MG63 (cell line): ENCODE data around the gene LUZP4. TPM values are rescaled to one million over a fixed set of nuclear protein-coding genes. Genes with fewer than 3 reads are reported as not detected.

ENCODE experiments used
- DNase-seq: peaks from one replicate; pipeline ENCODE4 v3.0.0-alpha.2; 2020
- H3K27me3 ChIP-seq: fragments of 250-450 bp; sonication (Bioruptor Pico); 2 replicates; pipeline ENCODE4 v1.5.1; 2020; ENCODE audit warnings: mild to moderate bottlenecking, moderate library complexity
- H3K36me3 ChIP-seq: fragments of 250-450 bp; sonication (Bioruptor Pico); 2 replicates; pipeline ENCODE4 v1.5.1; 2020; ENCODE audit warnings: mild to moderate bottlenecking, moderate library complexity
- H3K4me3 ChIP-seq: fragments of 250-450 bp; sonication (Bioruptor Pico); 2 replicates; pipeline ENCODE4 v1.5.1; 2020; ENCODE audit warnings: mild to moderate bottlenecking, moderate library complexity
- H3K9me3 ChIP-seq: fragments of 250-450 bp; sonication (Bioruptor Pico); 2 replicates; pipeline ENCODE4 v1.5.1; 2020; ENCODE audit warnings: mild to moderate bottlenecking, moderate library complexity
- total RNA-seq: library from RNA; depleted of rRNA; stranded (reverse); fragments of >200 nt; shearing (Covaris generic); gene quantifications from 2 replicates; pipeline ENCODE4 v1.2.3, GENCODE V29; 2014; ENCODE audit warnings: low replicate concordance; rRNA removed

Gene LUZP4, protein sequence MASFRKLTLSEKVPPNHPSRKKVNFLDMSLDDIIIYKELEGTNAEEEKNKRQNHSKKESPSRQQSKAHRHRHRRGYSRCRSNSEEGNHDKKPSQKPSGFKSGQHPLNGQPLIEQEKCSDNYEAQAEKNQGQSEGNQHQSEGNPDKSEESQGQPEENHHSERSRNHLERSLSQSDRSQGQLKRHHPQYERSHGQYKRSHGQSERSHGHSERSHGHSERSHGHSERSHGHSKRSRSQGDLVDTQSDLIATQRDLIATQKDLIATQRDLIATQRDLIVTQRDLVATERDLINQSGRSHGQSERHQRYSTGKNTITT
- not detected in 2 replicates for total RNA-seq

DNA sequence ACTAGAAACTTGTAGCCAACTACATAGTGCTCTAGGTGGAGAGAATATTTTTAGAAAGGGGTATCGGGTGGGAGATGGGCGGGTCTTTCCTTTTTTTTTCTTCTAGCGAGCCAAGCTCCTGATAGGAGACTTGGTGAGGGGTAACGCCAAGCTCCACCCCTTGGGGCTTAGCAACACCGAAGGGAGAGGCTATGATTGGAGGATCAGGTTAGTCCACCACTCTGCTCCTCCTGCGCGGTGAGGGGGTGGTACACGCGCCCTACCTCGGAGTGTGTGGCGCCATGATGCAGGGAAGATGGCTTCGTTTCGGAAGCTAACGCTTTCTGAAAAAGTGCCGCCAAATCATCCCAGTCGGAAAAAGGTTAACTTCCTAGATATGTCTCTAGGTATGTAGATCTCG lies at the start of gene LUZP4:
LUZP4 (plus strand) TSS at position 251 of the 400 bp plus-strand sequence; CDS start at position 296, 45 bp downstream.
- Histone ChIP-seq H3K27me3 (no peaks in the 10 kb centered on the region), H3K4me3 (no peak within 1 kb of the TSS), H3K9me3 (no peaks in the 10 kb centered on the region), H3K36me3 (no peaks in the 10 kb centered on the region)
- no peak for DNase-seq

DNA sequence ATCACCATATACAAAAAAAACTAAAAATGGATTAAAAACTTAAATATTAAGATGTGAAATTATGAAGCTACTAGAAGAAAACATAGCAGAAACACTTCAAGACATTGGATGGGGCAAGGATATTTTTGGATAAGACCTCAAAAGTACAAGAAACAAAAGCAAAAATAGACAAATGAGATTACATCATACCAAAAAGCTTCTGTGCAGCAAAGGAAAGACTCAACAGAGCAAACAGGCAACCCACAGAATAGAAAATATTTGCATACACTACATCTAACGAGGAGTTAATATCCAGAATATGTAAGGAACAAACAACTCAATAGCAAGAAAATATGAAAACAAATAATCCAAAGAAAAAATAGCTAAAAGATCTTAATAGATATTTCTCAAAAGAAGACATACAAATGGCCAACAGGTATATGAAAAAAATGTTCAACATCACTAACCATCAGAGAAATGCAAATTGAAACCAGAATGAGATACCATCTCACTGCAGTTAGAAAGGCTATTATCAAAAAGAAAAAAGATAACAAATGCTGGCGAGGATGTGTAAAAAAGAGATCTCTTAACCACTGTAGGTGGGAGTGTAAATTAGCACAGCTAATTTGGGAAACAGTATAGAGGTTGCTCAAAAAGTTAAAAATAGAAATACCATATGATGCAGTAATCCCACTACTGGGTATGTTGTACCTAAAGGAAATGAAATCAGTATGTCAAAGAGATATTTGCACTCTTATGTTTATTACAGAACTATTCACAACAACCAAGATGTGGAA lies 37.9 kb upstream of the LUZP4 start:
- Histone ChIP-seq H3K4me3 (no peak overlapping the region), H3K36me3 (no peaks in the 10 kb centered on the region), H3K27me3 (no peaks in the 10 kb centered on the region), H3K9me3 (no peaks in the 10 kb centered on the region)
- no peak for DNase-seq

DNA sequence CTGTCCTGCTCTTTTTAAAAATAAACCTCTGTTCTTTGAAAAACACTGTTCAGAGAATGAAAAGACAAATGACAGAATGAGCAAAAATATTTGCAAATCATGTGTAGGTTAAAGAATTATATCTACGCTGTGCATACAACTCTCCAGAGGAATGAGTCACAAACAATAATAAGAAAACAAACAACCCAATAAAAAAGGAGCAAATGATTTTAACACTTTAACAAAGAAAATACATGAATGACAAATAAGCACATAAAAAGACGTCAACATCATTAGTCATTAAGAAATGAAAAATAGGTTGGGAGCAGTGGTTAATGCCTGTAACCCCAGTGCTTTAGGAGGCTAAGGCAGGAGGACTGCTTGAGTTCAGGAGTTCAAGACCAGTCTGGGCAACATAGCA lies 34.5 kb upstream of the LUZP4 start:
- no peaks in the 10 kb centered on the region for H3K9me3 ChIP-seq
- H3K4me3 ChIP-seq = no peak overlapping the region
- no peak for DNase-seq
- no peaks in the 10 kb centered on the region for H3K27me3 ChIP-seq
- H3K36me3 ChIP-seq = no peaks in the 10 kb centered on the region

DNA sequence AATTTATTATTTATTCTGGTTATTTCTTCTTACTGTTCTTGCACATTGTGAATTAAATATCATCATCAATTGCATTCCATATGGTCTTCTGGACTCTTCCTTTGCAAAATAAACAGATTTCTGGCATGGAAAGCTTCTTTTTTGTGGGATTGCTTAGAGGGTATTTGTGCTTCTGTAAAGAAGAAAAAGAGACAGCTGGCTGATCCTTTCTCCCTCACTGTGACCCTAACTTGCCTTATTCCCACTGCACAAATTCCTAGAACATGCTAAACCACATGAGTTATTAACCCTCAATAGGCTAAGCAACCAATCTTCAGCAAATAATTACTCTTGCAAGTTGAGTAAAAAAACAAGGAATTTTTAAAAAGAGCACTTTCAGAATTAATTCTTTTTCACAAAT lies 31.8 kb upstream of the LUZP4 start:
- H3K27me3 ChIP-seq = no peaks in the 10 kb centered on the region
- no peak for DNase-seq
- no peaks in the 10 kb centered on the region for H3K36me3 ChIP-seq
- no peak overlapping the region for H3K4me3 ChIP-seq
- H3K9me3 ChIP-seq = no peaks in the 10 kb centered on the region

DNA sequence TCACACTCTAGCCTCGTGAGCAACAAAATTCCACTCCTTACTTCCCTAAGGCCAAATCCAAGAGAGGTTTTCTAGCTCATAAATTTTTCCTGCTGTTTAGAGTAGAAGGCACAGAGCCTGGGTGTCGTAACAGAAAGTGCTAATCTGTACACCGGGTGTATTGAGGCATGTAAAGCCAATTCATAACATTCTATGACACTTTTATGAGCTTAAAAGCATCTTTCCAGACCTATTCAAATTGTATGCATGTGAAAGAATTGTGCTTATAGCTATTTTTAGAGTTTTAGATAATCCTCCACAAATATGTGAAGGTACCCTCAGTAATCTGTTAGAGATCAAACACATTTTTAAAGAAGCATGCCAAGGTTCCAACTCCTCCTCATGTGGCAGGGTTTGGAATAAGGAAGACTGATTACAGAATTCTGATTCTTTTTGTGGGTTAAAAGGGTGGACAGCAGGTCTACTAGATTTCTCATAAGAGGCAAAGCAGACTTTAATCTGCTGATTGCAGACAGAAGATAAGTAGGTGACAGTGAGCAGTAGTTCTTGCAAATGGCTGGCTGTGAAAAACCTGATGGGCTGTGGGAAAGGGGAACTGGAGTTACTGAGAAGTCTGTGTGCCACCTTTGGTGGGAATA lies 30.2 kb upstream of the LUZP4 start:
- Histone ChIP-seq H3K4me3 (no peak overlapping the region), H3K36me3 (no peaks in the 10 kb centered on the region), H3K9me3 (no peaks in the 10 kb centered on the region), H3K27me3 (no peaks in the 10 kb centered on the region)
- no peak for DNase-seq

DNA sequence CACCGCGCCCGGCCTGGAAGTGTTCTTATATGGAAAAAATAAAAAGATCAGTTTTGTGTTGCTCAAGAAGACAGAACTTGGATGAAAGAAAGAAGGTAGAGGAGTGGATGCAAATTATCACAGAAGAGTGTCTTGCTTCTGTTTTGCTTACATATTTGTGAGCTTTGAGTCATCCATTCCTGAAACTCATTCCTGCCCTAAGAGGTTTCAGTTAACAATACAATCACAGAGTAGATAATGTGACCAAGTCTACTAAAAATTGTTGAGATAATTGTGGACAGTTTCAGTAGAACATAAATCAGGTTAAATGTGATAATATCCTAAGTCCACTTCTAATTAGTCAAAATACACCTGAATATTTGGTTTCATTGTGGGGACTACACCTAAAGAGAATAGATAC lies 29.2 kb upstream of the LUZP4 start:
- no peaks in the 10 kb centered on the region for H3K27me3 ChIP-seq
- no peak overlapping the region for H3K4me3 ChIP-seq
- no peaks in the 10 kb centered on the region for H3K36me3 ChIP-seq
- H3K9me3 ChIP-seq = no peaks in the 10 kb centered on the region
- DNase-seq = no peak

DNA sequence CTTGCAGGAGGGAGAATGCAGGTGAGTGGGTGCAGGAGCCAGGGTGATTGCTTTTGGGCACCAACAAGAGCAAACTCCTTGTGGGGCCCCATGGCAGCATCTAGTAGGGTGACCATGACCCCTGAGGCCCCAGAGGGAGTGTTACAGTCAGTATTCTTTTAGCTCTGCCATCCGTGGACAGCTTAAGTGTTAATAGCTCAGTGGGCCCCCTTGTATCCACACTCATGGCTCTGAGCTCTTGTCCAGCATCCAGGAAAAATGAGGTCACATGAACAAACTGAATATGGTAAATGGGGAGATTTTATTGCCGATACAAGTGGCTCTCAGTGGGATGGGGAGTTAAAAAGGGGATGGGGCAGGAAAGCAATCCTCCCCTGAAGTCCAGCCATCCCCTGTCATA lies 28.4 kb upstream of the LUZP4 start:
- H3K36me3 ChIP-seq = no peaks in the 10 kb centered on the region
- DNase-seq = no peak
- H3K4me3 ChIP-seq = no peak overlapping the region
- no peaks in the 10 kb centered on the region for H3K27me3 ChIP-seq
- H3K9me3 ChIP-seq = no peaks in the 10 kb centered on the region

DNA sequence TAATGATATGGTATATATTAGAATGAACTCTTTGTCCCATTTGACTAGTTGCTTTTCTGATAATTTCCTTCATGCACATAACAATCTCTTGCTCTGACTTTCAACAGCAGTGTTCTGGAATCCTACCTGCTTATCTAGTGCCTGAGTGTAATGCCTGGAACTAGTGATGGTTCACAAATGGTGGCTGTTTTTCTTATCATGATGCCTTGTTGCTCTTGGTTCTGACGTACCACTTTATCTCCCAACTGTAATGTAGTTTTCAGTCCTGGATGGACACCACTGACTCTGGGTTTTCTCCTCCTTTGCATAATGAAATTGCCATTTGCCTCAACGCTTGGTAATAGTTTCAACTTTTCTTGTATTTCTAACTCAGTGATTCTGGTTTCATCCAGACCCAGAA lies 25.5 kb upstream of the LUZP4 start:
- H3K36me3 ChIP-seq = no peaks in the 10 kb centered on the region
- H3K4me3 ChIP-seq = no peak overlapping the region

DNA sequence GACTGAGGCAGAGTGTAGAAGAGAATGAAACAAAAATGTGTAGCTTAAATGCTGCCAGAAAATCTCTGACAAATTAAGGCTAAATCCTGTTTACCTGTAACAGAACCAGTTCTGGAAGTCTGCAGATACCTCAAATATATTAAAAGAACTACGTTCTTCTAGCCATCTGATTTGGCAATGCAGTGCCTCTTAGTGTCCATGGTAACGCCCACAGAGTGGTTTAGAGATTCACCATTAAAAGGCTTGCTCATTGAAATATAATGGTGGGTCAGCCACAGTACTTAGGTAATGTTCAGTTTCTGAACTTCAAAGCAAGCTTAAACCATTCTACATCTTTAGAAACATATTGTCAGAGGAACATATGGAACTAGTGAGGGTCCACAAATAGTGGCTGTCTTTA lies 23.2 kb upstream of the LUZP4 start:
- H3K36me3 ChIP-seq = no peaks in the 10 kb centered on the region
- no peaks in the 10 kb centered on the region for H3K9me3 ChIP-seq
- H3K4me3 ChIP-seq = no peak overlapping the region
- no peaks in the 10 kb centered on the region for H3K27me3 ChIP-seq
- no peak for DNase-seq

More for the DNA sequence above, 25.5 kb upstream of the LUZP4 start:
- Histone ChIP-seq H3K27me3 (no peaks in the 10 kb centered on the region), H3K9me3 (no peaks in the 10 kb centered on the region)
- DNase-seq = no peak

DNA sequence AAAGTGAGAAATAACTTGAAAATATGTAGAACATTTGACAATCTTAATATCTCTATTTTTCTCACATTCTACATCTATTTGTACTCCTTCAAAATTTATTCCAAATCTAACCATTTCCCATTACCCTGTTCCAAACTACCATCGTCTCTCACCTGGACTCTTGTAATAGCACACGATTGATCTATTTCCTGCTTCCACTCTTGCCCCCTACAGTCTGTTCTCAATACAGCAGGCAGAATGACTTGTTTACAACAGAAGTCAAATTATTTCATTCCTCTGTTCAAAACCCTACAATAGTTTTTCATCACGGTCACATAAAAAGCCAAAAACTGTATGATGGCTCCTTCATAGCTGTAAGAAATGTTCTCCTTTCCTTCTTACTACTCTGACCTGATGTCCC lies 21.1 kb upstream of the LUZP4 start:
- DNase-seq = no peak
- H3K9me3 ChIP-seq = no peaks in the 10 kb centered on the region

DNA sequence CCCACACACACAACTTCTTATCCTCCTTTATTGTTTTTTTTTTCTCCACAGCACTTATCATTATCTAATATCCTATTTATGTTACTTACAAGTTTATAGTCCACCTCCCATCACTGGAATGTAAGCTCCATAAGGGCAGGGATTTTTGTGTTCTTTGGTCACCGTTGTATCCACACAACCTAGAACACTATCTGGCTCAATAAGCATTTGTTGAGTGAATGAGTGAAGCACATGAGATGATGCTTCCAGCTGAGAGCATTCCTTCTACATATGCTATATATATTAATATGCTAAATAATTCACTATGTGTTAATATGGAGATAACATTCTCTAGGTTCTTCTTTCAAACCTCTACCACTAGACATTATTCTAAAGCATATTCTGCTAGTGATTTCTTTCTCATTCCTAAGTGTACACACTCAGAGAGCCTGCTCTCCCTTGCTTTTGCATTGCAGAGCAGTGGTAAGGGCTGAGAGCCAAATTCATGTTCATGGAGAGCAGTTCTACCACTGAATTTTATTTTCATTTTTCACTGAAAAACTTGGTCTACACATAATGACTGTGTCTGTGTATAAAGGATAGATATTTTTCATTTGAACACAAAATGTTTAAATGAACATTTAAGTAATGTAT lies 20.3 kb upstream of the LUZP4 start:
- H3K4me3 ChIP-seq = no peak overlapping the region
- no peaks in the 10 kb centered on the region for H3K27me3 ChIP-seq
- H3K9me3 ChIP-seq = no peaks in the 10 kb centered on the region
- no peaks in the 10 kb centered on the region for H3K36me3 ChIP-seq
- no peak for DNase-seq

More for the DNA sequence above, 21.1 kb upstream of the LUZP4 start:
- no peaks in the 10 kb centered on the region for H3K27me3 ChIP-seq
- no peaks in the 10 kb centered on the region for H3K36me3 ChIP-seq
- H3K4me3 ChIP-seq = no peak overlapping the region

DNA sequence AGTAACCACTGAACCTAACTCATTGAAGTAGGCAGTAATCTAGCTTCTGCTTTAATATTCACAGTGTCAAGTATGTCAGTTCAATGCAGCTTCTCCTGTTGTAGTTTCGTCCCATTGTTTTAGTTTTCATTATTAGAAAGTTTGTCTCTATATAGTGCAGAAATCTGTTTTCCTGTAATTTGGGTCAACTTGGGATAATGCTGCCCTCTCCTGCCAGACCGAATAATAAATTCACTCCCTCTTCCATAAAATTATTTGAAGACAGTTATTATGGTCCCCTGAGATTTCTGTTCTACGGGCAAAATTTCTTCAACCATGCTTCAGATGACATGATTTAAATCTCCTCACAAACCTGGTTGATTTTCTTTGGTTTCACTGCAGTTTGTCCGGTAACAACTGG lies 4.6 kb upstream of the LUZP4 start:
- Histone ChIP-seq H3K4me3 (no peak overlapping the region), H3K27me3 (no peaks in the 10 kb centered on the region), H3K9me3 (no peaks in the 10 kb centered on the region), H3K36me3 (no peaks in the 10 kb centered on the region)
- DNase-seq = no peak

DNA sequence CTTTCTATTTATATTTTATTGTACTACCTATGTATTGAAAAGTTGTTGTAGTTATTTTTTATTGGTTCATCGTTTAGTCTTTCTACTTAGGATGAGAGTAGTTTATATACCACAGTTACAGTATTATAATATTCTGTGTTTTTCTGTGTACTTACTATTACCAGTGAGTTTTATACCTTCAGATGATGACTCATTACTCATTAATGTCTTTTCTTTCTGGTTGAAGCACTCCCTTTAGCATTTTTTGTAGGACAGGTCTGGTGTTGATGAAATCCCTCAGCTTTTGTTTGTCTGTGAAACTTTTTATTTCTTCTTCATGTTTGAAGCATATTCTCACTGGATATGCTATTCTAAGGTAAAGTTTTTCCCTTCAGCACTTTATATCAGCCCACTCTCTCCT lies 7.7 kb downstream of the LUZP4 start:
- Histone ChIP-seq H3K36me3 (no peaks in the 10 kb centered on the region), H3K27me3 (no peaks in the 10 kb centered on the region), H3K9me3 (no peaks in the 10 kb centered on the region), H3K4me3 (no peak overlapping the region)
- DNase-seq = no peak

DNA sequence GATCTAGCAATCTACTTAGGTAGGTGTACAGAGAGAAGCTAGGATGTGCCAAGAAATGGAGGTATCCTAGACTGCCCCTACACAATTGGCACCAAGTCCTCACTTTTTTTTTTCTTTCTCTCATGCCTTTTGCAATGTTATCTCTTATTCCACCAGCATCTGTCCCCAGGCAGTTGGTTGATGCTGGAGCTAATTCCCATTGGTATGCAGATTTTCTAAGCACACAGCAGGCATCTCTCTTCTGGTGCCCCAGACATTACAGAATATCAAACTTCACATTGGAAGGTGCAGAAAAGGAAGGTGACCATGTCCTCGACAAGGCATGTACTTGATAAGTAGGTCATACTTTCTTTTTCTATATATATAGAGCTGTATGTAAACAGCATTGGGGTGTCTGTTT lies 21.6 kb downstream of the LUZP4 start:
- Histone ChIP-seq H3K27me3 (no peaks in the 10 kb centered on the region), H3K4me3 (no peak overlapping the region), H3K9me3 (no peaks in the 10 kb centered on the region), H3K36me3 (no peaks in the 10 kb centered on the region)
- no peak for DNase-seq

DNA sequence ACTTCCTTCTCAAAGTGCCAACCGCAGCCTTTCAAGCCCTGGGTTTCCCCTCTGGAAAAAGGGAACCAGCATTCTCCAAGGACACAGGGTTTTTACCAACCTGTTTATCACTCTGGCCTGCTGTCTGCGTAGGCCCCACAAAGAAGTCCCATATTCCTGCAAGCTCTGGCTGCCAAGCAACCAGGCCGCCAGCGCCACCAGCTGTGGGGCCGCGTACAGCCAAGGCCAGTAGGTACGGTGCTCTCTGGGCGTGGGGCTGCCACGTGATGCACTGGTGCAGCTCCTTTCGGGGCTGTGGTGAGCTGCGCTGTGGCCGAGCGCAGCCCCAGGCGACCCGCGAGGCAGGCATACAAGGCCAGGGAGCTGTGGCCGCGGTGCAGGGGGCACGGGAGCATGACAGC lies 22.1 kb downstream of the LUZP4 start:
- no peak for DNase-seq
- H3K4me3 ChIP-seq = no peak overlapping the region
- H3K9me3 ChIP-seq = no peaks in the 10 kb centered on the region
- no peaks in the 10 kb centered on the region for H3K27me3 ChIP-seq
- no peaks in the 10 kb centered on the region for H3K36me3 ChIP-seq

DNA sequence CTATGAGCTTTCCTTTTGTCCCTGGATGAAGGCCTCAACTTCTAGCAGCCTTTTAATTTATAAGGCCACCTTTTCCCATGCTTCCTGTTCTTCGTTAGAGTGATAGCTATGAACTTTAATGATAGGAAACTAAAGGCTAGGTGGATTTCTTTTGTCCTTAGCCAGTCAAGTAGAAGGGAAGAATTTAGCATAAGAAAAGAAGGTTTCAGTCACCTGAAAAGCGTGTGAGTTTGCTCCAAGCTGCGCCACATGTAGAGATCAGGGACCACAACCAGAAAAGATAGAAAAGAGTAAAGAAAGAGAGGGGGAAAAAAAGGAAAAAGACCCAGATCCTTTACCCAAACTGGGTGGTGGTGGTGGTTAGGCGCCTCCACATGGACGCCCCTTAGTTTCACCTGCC lies 28.6 kb downstream of the LUZP4 start:
- Histone ChIP-seq H3K4me3 (no peak overlapping the region), H3K9me3 (no peaks in the 10 kb centered on the region), H3K36me3 (no peaks in the 10 kb centered on the region), H3K27me3 (no peaks in the 10 kb centered on the region)
- DNase-seq = no peak

DNA sequence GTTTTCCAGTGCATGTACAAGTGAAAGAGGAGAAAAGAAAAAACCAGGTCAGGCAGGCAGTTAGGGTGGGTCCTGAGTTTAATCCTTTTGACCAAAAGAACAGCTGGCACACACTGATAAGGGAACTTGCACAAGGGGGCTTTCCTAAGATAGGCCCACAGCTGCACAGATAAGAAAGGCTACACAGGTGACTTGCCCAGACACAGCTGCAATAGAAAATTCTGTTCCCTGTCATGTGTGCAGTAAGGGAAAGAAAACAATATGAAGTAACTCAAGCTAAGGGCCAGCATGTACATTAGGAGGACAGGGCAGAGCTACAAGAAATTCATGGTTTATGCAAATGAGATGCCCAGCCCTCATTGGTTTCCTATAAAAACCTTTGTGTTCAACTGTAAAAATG lies 32.9 kb downstream of the LUZP4 start:
- DNase-seq = no peak
- Histone ChIP-seq H3K9me3 (no peaks in the 10 kb centered on the region), H3K27me3 (no peaks in the 10 kb centered on the region), H3K36me3 (no peaks in the 10 kb centered on the region), H3K4me3 (no peak overlapping the region)
